K562 (cell line): ENCODE results near the gene AGO1. TPM values are rescaled to one million over a fixed set of nuclear protein-coding genes. Genes with fewer than 3 reads are reported as not detected.

ENCODE experiments used
- CREM ChIP-seq: IDR thresholded peaks from 2 replicates; pipeline ENCODE4 v1.6.1; 2014; ENCODE audit warnings: antibody characterized with exemption, low read depth
- CTBP1 ChIP-seq: fragments of 450-650 bp; IDR thresholded peaks from 2 replicates; pipeline ENCODE4 v1.6.1; 2016; ENCODE audit warnings: borderline replicate concordance
- HNRNPH1 ChIP-seq: fragments of 200-400 bp; formaldehyde crosslinking; optimal IDR thresholded peaks from 2 replicates; pipeline ENCODE3; 2017; ENCODE audit warnings: low read depth, mild to moderate bottlenecking, low read length, moderate library complexity
- MCM7 ChIP-seq, 2 experiments: fragments of 450-650 bp; IDR thresholded peaks; 2 replicates each; pipeline ENCODE4 v1.6.1; 2016 to 2018
- PKNOX1 ChIP-seq: fragments of 450-650 bp; IDR thresholded peaks from 2 replicates; pipeline ENCODE4 v1.6.1; 2016
- POU5F1 ChIP-seq: fragments of 150-350 bp; IDR thresholded peaks from 2 replicates; pipeline ENCODE4 v1.6.1; 2014; ENCODE audit warnings: borderline replicate concordance, low read length, low read depth, mild to moderate bottlenecking; ENCODE audit not compliant: partially characterized antibody
- RCOR1 ChIP-seq, 2 experiments: IDR thresholded peaks; 2 replicates each; pipeline ENCODE4 v1.6.1; 2012; ENCODE audit warnings: low read depth in 2 of 2, low read length in 2 of 2, borderline replicate concordance in 1 of 2, improper control_type of control experiment in 1 of 2
- SMARCA4 ChIP-seq: fragments of 450-650 bp; IDR thresholded peaks from 2 replicates; pipeline ENCODE4 v1.6.1; 2016
- SMARCA5 ChIP-seq: fragments of 450-650 bp; IDR thresholded peaks from 2 replicates; pipeline ENCODE4 v1.6.1; 2016
- TEAD2 ChIP-seq: fragments of 450-650 bp; IDR thresholded peaks from 2 replicates; pipeline ENCODE4 v1.6.1; 2016; ENCODE audit warnings: missing genetic modification characterization, control low read depth, missing compliant biosample characterization
- ZNF407 ChIP-seq: fragments of 450-650 bp; IDR thresholded peaks from 2 replicates; pipeline ENCODE4 v1.6.1; 2016; ENCODE audit warnings: low read depth
- ZNF445 ChIP-seq: fragments of 250-450 bp; sonication (Bioruptor Pico); IDR thresholded peaks from 2 replicates; pipeline ENCODE4 v1.4.0; 2020; ENCODE audit warnings: low read depth, mild to moderate bottlenecking, moderate library complexity
- ZSCAN29 ChIP-seq: fragments of 450-650 bp; IDR thresholded peaks from 2 replicates; pipeline ENCODE4 v1.6.1; 2017
- polyA plus RNA-seq, 8 experiments: library from polyadenylated mRNA; depleted of rRNA in 4 of 8; stranded (reverse) in 5 of 8; unstranded in 3 of 8; fragments of >200 nt; fragmentation: Nextera tagmentation in 2 of 8; fragmentation: Illumina TruSeq in 1 of 8; extraction: Ambion mirVana in 2 of 8; extraction: Trizol in 1 of 8; gene quantifications; 2 replicates each; pipeline versions ENCODE4 v1.2.1 to v1.2.3, GENCODE V29; 2011 to 2014; ENCODE audit warnings: inconsistent platforms in 1 of 8, missing spikeins in 1 of 8
- total RNA-seq, 7 experiments: library from RNA; depleted of rRNA in 6 of 7; stranded (reverse); fragments of >200 nt in 6 of 7; fragmentation: Illumina TruSeq in 2 of 7; extraction: Trizol in 2 of 7; gene quantifications; 2 replicates each; pipeline versions ENCODE4 v1.2.1 to v1.2.3, GENCODE V29; 2011 to 2021; ENCODE audit warnings: low replicate concordance in 1 of 7
- TF ChIP-seq, protein P1 (sequence below), 2 experiments: fragments of 200-800 bp in 1 of 2; sonication (Bioruptor generic) in 1 of 2; sonication (generic) in 1 of 2; formaldehyde crosslinking in 1 of 2; IDR thresholded peaks in 1 of 2; conservative IDR thresholded peaks in 1 of 2; 2 replicates each; pipeline versions ENCODE4 v1.5.0 to v1.6.1; 2016 to 2020; ENCODE audit warnings: missing compliant biosample characterization in 1 of 2, missing genetic modification characterization in 1 of 2, missing genetic modification reagents in 1 of 2
- TF ChIP-seq, protein P2 (sequence below): sonication (generic); formaldehyde crosslinking; IDR thresholded peaks from 2 replicates; pipeline ENCODE4 v1.8.1; 2023; ENCODE audit warnings: mild to moderate bottlenecking, missing genetic modification reagents
- TF ChIP-seq, protein P3 (sequence below): sonication (generic); formaldehyde crosslinking; IDR thresholded peaks from 2 replicates; pipeline ENCODE4 v1.9.0; 2022; ENCODE audit warnings: mild to moderate bottlenecking, missing genetic modification reagents

The AGO1 gene
- total and polyA plus RNA-seq, 9 of the 15 experiments (the other 6 are each of a cell fraction or from before 2014, with no cell fraction given), result 7.3 to 64.2 (median 26.0) TPM

DNA sequence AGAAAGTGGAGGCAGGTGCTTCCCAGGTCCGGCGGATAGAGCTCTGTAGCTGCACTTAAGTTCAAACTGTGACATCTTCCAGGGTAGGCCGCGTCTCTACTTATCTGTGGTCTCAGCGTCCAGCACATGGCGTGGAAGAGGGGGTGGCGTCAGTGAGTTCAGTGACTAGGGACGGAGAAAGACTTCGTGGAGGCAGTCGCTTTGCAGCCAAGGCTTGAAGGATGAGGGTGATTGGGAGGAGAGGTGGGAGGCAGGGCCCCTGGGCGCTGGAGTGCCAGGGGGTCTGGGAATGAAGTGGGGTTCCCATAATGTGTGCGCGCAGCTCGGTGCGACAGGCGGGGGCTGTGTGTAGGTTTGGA lies 444 bp upstream of the AGO1 start (continued):
- TF ChIP-seq, protein P1, sequence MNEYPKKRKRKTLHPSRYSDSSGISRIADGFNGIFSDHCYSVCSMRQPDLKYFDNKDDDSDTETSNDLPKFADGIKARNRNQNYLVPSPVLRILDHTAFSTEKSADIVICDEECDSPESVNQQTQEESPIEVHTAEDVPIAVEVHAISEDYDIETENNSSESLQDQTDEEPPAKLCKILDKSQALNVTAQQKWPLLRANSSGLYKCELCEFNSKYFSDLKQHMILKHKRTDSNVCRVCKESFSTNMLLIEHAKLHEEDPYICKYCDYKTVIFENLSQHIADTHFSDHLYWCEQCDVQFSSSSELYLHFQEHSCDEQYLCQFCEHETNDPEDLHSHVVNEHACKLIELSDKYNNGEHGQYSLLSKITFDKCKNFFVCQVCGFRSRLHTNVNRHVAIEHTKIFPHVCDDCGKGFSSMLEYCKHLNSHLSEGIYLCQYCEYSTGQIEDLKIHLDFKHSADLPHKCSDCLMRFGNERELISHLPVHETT (CRISPR knock-in tag; conservative IDR thresholded peaks at IDR 0.05 in 1 of 2, IDR thresholded peaks at IDR 0.05 in 1 of 2), result no peak
- peak; percentile 11; the same call in 1 of the 2 replicates for TF ChIP-seq PKNOX1
- no peak for TF ChIP-seq POU5F1
- no peak for TF ChIP-seq TEAD2 (tag)
- peak; percentile 55; the same call in 1 of the 2 replicates for TF ChIP-seq CREM
- TF ChIP-seq, protein P2, sequence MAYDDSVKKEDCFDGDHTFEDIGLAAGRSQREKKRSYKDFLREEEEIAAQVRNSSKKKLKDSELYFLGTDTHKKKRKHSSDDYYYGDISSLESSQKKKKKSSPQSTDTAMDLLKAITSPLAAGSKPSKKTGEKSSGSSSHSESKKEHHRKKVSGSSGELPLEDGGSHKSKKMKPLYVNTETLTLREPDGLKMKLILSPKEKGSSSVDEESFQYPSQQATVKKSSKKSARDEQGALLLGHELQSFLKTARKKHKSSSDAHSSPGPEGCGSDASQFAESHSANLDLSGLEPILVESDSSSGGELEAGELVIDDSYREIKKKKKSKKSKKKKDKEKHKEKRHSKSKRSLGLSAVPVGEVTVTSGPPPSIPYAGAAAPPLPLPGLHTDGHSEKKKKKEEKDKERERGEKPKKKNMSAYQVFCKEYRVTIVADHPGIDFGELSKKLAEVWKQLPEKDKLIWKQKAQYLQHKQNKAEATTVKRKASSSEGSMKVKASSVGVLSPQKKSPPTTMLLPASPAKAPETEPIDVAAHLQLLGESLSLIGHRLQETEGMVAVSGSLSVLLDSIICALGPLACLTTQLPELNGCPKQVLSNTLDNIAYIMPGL, result no peak
- TF ChIP-seq CTBP1, result no peak
- TF ChIP-seq RCOR1 (IDR thresholded peaks at IDR 0.05; ENCODE audit: borderline replicate concordance in 1 of 2, low read depth in 2 of 2, low read length in 2 of 2), result no peak
- TF ChIP-seq ZNF445 (CRISPR knock-in tag), result no peak
- no peak for TF ChIP-seq MCM7 (IDR thresholded peaks at IDR 0.05)
- no peak for TF ChIP-seq HNRNPH1
- TF ChIP-seq, protein P3, sequence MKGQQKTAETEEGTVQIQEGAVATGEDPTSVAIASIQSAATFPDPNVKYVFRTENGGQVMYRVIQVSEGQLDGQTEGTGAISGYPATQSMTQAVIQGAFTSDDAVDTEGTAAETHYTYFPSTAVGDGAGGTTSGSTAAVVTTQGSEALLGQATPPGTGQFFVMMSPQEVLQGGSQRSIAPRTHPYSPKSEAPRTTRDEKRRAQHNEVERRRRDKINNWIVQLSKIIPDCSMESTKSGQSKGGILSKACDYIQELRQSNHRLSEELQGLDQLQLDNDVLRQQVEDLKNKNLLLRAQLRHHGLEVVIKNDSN (CRISPR knock-in tag), result 0 out of 2 replicates have a peak, but pooled peaks have one; percentile 36
- TF ChIP-seq SMARCA4, result no peak
- no peak for TF ChIP-seq ZNF407
- peak; percentile 44; the same call in 1 of the 2 replicates for TF ChIP-seq SMARCA5
- peak; percentile 82; the same call in 1 of the 2 replicates for TF ChIP-seq ZSCAN29
